Neural progenitor cell (in vitro differentiated cells): ENCODE data around the gene GPR34. TPM values are rescaled to one million over a fixed set of nuclear protein-coding genes. Genes with fewer than 3 reads are reported as not detected.

ENCODE experiments used
- DNase-seq: peaks from one replicate; pipeline ENCODE4 v3.0.0-alpha.2; 2016; ENCODE audit warnings: low spot score
- H2AFZ ChIP-seq: fragments of 200-600 bp; sonication (generic); replicated peaks from 2 replicates; pipeline ENCODE4 v1.6.1; 2016; ENCODE audit warnings: antibody characterized with exemption
- H3F3A ChIP-seq: fragments of 200-600 bp; sonication (generic); 2 replicates; pipeline ENCODE4 v1.6.1; 2016; ENCODE audit warnings: antibody characterized with exemption, low read depth
- H3K27ac ChIP-seq: fragments of 200-600 bp; sonication (generic); 2 replicates; pipeline ENCODE4 v1.5.1; 2016; ENCODE audit warnings: mild to moderate bottlenecking
- H3K27me3 ChIP-seq: fragments of 200-600 bp; sonication (generic); 2 replicates; pipeline ENCODE4 v1.6.1; 2016; ENCODE audit warnings: mild to moderate bottlenecking, moderate library complexity
- H3K36me3 ChIP-seq: fragments of 200-600 bp; sonication (generic); 2 replicates; pipeline ENCODE4 v1.5.1; 2016
- H3K4me1 ChIP-seq: fragments of 200-600 bp; sonication (generic); 2 replicates; pipeline ENCODE4 v1.6.1; 2016; ENCODE audit warnings: mixed run types
- H3K4me2 ChIP-seq: fragments of 200-600 bp; sonication (generic); 2 replicates; pipeline ENCODE4 v1.6.1; 2016
- H3K4me3 ChIP-seq: fragments of 200-600 bp; sonication (generic); 2 replicates; pipeline ENCODE4 v1.5.1; 2016
- H3K79me2 ChIP-seq: fragments of 200-600 bp; sonication (generic); 2 replicates; pipeline ENCODE4 v1.6.1; 2016; ENCODE audit warnings: low read depth
- H3K9ac ChIP-seq: fragments of 200-600 bp; sonication (generic); 2 replicates; pipeline ENCODE4 v1.6.1; 2016
- H3K9me3 ChIP-seq: fragments of 200-600 bp; sonication (generic); 2 replicates; pipeline ENCODE4 v1.5.1; 2016; ENCODE audit warnings: low read depth
- H4K20me1 ChIP-seq: fragments of 200-600 bp; sonication (generic); 2 replicates; pipeline ENCODE4 v1.6.1; 2016; ENCODE audit warnings: low read depth
- H3K27ac Mint-ChIP-seq: 3 replicates; pipeline ENCODE4 v1.8.0; 2021; ENCODE audit warnings: mixed read lengths
- H3K27me3 Mint-ChIP-seq: 2 replicates; pipeline ENCODE4 v1.8.0; 2022; ENCODE audit warnings: low read depth, mild to moderate bottlenecking, inconsistent platforms, moderate library complexity, mixed read lengths; ENCODE audit not compliant: insufficient read depth
- H3K36me3 Mint-ChIP-seq: 3 replicates; pipeline ENCODE4 v1.8.0; 2021; ENCODE audit warnings: mixed read lengths
- H3K4me1 Mint-ChIP-seq: 3 replicates; pipeline ENCODE4 v1.8.0; 2021; ENCODE audit warnings: mixed read lengths
- H3K4me3 Mint-ChIP-seq: 3 replicates; pipeline ENCODE4 v1.8.0; 2021; ENCODE audit warnings: mild to moderate bottlenecking, moderate library complexity, mixed read lengths
- H3K9me3 Mint-ChIP-seq: 3 replicates; pipeline ENCODE4 v1.8.0; 2020; ENCODE audit warnings: mixed read lengths
- CTCF ChIP-seq: fragments of 200-600 bp; sonication (generic); IDR thresholded peaks from 2 replicates; pipeline ENCODE4 v1.5.1; 2017; ENCODE audit warnings: antibody characterized with exemption, mild to moderate bottlenecking
- EZH2 ChIP-seq: fragments of 200-600 bp; sonication (generic); IDR thresholded peaks from 2 replicates; pipeline ENCODE4 v1.6.1; 2017; ENCODE audit warnings: antibody characterized with exemption, mild to moderate bottlenecking, moderate library complexity
- EZH2phosphoT487 ChIP-seq: fragments of 200-600 bp; sonication (generic); IDR thresholded peaks from 2 replicates; pipeline ENCODE4 v1.6.1; 2017; ENCODE audit warnings: antibody characterized with exemption
- total RNA-seq: library from RNA; depleted of rRNA; stranded (reverse); fragments of >200 nt; gene quantifications from 2 replicates; pipeline ENCODE4 v1.2.3, GENCODE V29; 2015; ENCODE audit warnings: low replicate concordance

The GPR34 gene
- total RNA-seq, 1 donor from 2014 or later, result not detected

GRCh38 chrX:41722816-41723618 lies 34.2 kb downstream of the GPR34 start:
- H3K4me2 ChIP-seq, result no peak overlapping the region
- no peaks in the 10 kb centered on the region for H3K9me3 ChIP-seq
- H3K27ac ChIP-seq, result no peak overlapping the region
- H3K4me1 ChIP-seq, result peaks cover 21% of the 10 kb centered on the region
- H4K20me1 ChIP-seq, result no peaks in the 10 kb centered on the region
- no peaks in the 10 kb centered on the region for H3K27me3 ChIP-seq
- H3K36me3 Mint-ChIP-seq, result peaks cover 7% of the 10 kb centered on the region
- no peaks in the 10 kb centered on the region for H3K27me3 Mint-ChIP-seq
- peaks cover 20% of the 10 kb centered on the region for H3F3A ChIP-seq
- no peaks in the 10 kb centered on the region for H3K79me2 ChIP-seq
- H3K4me3 Mint-ChIP-seq, result no peak overlapping the region
- no peak for DNase-seq
- H3K27ac Mint-ChIP-seq, result no peak overlapping the region
- H3K4me1 Mint-ChIP-seq, result peaks cover 15% of the 10 kb centered on the region
- no peaks in the 10 kb centered on the region for H3K36me3 ChIP-seq
- no peak overlapping the region for H2AFZ ChIP-seq
- TF ChIP-seq EZH2phosphoT487 (no peak), CTCF (no peak), EZH2 (no peak)
- H3K9me3 Mint-ChIP-seq, result peaks cover 4% of the 10 kb centered on the region
- no peak overlapping the region for H3K9ac ChIP-seq
- no peak overlapping the region for H3K4me3 ChIP-seq

GRCh38 chrX:41723826-41724225 lies 35.1 kb downstream of the GPR34 start, which contains the start of gene GPR82:
GPR82 (plus strand) TSS chrX:41724181; CDS start chrX:41727027, 2,846 bp downstream.
- Mint-ChIP-seq H3K27ac (no peak within 1 kb of the TSS), H3K27me3 (no peaks in the 10 kb centered on the region), H3K4me3 (no peak within 1 kb of the TSS), H3K36me3 (peaks cover 7% of the 10 kb centered on the region), H3K4me1 (peaks cover 7% of the 10 kb centered on the region), H3K9me3 (peaks cover 3% of the 10 kb centered on the region)
- Histone ChIP-seq H3K4me1 (peaks cover 13% of the 10 kb centered on the region), H3K27ac (no peak within 1 kb of the TSS), H3K36me3 (no peaks in the 10 kb centered on the region), H3K9me3 (no peaks in the 10 kb centered on the region), H3K27me3 (no peaks in the 10 kb centered on the region), H3K9ac (no peak within 1 kb of the TSS), H3K79me2 (no peaks in the 10 kb centered on the region), H4K20me1 (no peaks in the 10 kb centered on the region), H3K4me3 (no peak within 1 kb of the TSS), H3F3A (peaks cover 12% of the 10 kb centered on the region), H3K4me2 (no peak within 1 kb of the TSS), H2AFZ (no peak within 1 kb of the TSS)
- no peak for DNase-seq
- TF ChIP-seq EZH2, result no peak

- Mint-ChIP-seq H3K27ac (no peak overlapping the region), H3K4me3 (no peak overlapping the region), H3K27me3 (no peaks in the 10 kb centered on the region), H3K9me3 (no peaks in the 10 kb centered on the region), H3K4me1 (peaks cover 6% of the 10 kb centered on the region), H3K36me3 (no peaks in the 10 kb centered on the region)
- DNase-seq, result no peak
- no peak overlapping the region for H3K4me2 ChIP-seq
- no peak overlapping the region for H3K9ac ChIP-seq
- H3K36me3 ChIP-seq, result no peaks in the 10 kb centered on the region
- no peaks in the 10 kb centered on the region for H3F3A ChIP-seq
- no peak for TF ChIP-seq CTCF
- H3K4me1 ChIP-seq, result peaks cover 5% of the 10 kb centered on the region
- no peak overlapping the region for H3K27ac ChIP-seq
- no peaks in the 10 kb centered on the region for H3K27me3 ChIP-seq
- H2AFZ ChIP-seq, result no peak overlapping the region
- no peaks in the 10 kb centered on the region for H3K79me2 ChIP-seq
- no peaks in the 10 kb centered on the region for H3K9me3 ChIP-seq
- no peak overlapping the region for H3K4me3 ChIP-seq
- H4K20me1 ChIP-seq, result no peaks in the 10 kb centered on the region
Observed at GRCh38 chrX:41728125-41728524, 39.4 kb downstream of the GPR34 start.

- H3K4me1 ChIP-seq, result peaks cover 5% of the 10 kb centered on the region
- H3K4me2 ChIP-seq, result no peak overlapping the region
- Mint-ChIP-seq H3K4me1 (peaks cover 6% of the 10 kb centered on the region), H3K9me3 (no peaks in the 10 kb centered on the region), H3K27ac (no peak overlapping the region), H3K36me3 (no peaks in the 10 kb centered on the region), H3K4me3 (no peak overlapping the region), H3K27me3 (no peaks in the 10 kb centered on the region)
- no peaks in the 10 kb centered on the region for H3K36me3 ChIP-seq
- H3K9ac ChIP-seq, result no peak overlapping the region
- H3K27ac ChIP-seq, result no peak overlapping the region
- H3K4me3 ChIP-seq, result no peak overlapping the region
- no peaks in the 10 kb centered on the region for H3K79me2 ChIP-seq
- H2AFZ ChIP-seq, result no peak overlapping the region
- DNase-seq, result no peak
- H3F3A ChIP-seq, result no peaks in the 10 kb centered on the region
- TF ChIP-seq CTCF (no peak), EZH2 (no peak), EZH2phosphoT487 (no peak)
- no peaks in the 10 kb centered on the region for H3K27me3 ChIP-seq
- no peaks in the 10 kb centered on the region for H4K20me1 ChIP-seq
- no peaks in the 10 kb centered on the region for H3K9me3 ChIP-seq
Observed at GRCh38 chrX:41730081-41730480, 41.3 kb downstream of the GPR34 start.
